ENCODE measurements around the gene PKP1.

PKP1 gene

DNA sequence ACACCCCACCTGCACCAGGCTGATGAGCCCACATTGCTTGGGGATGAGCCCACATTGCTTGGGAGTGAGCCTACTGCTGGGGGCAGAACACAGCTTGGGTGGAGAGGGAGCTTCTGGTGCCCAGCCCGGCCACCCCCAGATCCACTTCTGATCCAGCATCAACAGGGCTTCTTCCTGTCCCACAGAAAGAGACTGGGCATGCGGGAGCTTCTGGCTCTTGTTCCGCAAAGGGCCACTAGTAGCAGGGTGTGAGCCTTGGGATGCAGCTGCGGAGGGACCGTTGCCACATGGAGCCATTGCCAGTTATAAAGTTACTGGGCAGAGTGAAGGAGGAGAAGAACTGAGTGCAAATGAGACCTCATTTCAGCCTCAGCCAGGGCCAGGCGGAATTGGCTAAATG, 36.3 kb downstream of the PKP1 start:
- no peak for DNase-seq (ENCODE audit: low read depth, low spot score)
- H3K4me3 ChIP-seq (ENCODE audit: low read length): no peak overlapping the region

DNA sequence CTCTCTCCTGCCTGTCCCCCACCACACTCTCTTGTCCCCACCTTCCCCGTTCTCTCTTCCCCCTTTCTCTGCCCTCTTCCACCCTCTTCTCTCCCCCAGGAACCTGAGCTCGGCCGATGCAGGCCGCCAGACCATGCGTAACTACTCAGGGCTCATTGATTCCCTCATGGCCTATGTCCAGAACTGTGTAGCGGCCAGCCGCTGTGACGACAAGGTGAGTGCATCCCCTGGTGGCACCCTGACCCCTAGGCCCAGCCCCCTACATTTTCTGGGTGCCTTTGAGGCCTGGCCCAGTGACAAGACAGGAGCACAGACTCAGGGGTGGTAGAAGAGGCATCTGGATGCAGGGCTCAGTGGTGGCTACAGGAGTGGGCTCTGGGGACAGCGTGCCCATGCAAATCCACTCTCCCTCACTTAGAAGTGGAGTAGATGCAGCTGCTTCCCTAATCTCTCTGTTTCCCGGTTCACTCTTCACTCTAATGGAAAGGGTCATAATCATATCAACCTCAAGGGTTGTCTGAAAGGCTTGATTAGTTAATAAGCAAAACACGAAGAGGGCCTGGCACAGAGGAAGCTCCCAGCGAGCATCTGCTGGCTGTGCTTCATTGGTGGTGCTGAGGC, 37.0 kb downstream of the PKP1 start:
- no peak for DNase-seq (ENCODE audit: low read depth, low spot score)
- H3K4me3 ChIP-seq (ENCODE audit: low read length): no peak overlapping the region

DNA sequence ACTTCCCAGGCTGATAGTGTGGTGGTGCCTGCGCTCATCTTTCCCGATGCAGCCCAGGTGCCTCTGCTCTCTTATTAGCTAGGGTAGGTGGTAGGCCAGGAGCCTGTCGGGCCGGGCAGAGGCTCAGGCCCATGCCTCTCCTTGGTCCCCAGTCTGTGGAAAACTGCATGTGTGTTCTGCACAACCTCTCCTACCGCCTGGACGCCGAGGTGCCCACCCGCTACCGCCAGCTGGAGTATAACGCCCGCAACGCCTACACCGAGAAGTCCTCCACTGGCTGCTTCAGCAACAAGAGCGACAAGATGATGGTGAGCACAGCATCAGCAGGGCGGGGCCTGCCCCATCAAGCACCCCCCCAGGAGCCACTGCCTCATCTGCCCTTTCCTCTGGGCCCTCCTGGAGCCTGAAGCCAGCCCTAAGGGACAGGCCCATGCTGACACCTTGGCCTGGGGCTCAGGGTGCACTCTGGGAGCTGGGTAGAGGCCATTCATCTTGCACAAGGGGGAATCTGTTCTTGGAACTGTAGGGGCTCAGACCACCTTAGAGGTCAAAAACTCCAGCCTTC, 38.6 kb downstream of the PKP1 start:
- DNase-seq (ENCODE audit: low read depth, low spot score): no peak
- no peak overlapping the region for H3K4me3 ChIP-seq (ENCODE audit: low read length)

DNA sequence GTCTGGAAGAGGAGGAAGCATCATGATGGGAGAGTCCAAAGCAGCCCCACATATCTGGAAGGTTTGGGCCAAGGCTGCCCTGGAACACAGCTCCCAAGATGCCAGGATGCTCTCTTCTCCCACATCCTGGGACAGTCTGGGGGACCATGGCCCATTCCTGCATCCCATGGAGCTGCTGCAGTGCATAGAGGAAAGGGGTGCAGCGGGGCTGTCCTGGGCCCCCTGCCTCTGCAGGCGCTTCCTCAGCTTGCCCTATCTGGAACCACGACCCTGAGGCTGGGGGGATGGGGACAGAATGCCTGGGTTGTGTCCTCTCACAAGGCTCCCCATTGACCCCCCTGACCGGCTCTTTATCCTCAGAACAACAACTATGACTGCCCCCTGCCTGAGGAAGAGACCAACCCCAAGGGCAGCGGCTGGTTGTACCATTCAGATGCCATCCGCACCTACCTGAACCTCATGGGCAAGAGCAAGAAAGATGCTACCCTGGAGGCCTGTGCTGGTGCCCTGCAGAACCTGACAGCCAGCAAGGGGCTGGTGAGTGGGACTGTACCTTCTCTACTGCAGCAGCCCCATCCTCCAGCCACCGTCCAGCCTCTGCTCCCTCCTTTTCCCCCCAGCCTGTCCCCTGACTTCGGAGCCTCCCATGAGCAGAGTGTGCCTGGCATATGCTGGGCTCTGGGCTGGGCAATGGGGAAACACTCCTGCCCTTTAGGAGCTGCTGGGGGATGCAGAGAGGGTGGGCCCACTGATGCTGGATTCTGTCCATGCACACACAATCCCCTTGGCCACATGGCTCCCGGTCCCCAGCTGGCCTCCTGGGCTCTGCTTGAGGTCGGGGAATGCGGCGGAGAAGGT, 39.6 kb downstream of the PKP1 start:
- DNase-seq (ENCODE audit: low read depth, low spot score): no peak

DNA sequence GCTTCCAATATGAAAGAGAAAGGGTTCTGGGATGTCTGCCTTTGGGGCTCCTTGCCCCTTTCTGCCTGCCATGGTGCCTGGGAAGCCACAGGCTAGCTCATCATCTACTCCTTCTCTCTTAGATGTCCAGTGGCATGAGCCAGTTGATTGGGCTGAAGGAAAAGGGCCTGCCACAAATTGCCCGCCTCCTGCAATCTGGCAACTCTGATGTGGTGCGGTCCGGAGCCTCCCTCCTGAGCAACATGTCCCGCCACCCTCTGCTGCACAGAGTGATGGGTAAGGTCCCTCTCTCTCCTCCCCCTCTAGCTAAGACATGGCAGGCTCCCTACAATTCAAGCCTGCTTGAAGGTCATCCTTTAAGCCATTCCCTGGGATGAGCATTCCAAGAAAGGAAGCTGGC, 41.0 kb downstream of the PKP1 start:
- no peak overlapping the region for H3K4me3 ChIP-seq (ENCODE audit: low read length)
- DNase-seq (ENCODE audit: low read depth, low spot score): no peak

More for the DNA sequence above, 39.6 kb downstream of the PKP1 start:
- H3K4me3 ChIP-seq (ENCODE audit: low read length): no peak overlapping the region

DNA sequence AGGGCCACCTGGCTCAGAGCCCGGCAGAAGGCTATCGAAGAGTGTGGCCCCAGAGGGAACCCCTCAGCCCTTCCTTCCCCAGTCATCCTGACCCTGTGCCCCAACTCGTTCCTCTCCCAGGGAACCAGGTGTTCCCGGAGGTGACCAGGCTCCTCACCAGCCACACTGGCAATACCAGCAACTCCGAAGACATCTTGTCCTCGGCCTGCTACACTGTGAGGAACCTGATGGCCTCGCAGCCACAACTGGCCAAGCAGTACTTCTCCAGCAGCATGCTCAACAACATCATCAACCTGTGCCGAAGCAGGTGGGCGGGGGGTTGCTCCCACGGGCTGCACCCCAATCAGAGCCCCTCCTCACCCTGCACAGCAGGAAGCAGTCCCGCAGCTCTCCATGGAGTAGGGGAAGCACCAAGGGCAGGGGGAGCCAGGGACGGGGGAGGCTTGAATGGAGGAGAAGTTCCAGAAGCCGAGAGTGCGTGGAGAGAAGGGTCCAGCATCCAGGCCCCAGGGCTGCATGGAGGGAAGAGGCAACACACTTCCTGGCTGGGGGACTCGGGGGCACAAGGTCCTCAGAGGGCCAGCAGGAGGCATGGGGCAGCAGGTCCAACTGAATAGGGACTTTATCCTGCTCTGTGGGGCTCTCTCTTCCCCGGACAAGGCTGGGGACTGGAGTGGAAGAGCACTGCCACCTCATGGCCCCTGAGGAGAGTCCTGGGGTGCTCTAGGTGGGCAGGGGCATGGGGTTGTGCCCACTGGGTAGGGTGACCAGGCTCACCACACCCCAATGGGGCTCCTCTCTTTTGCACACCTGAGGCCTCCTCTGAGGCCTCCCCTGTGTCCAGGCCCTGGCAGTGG, 41.7 kb downstream of the PKP1 start:
- DNase-seq (ENCODE audit: low read depth, low spot score): no peak

DNA sequence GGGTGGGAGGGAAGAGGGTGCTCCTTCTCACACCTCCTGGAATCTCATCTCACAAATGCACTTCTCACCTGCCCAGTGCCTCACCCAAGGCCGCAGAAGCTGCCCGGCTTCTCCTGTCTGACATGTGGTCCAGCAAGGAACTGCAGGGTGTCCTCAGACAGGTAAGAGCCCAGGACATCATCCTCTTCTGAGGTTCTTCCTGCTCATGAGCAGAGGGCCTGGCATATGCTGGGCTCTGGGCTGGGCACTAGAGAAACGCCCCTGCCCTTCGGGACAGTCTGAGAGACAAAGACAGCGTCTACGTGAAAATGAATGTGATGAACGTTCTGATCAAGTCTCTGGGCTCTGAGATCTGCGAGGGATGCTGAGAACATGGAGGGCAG, 42.4 kb downstream of the PKP1 start:
- H3K4me3 ChIP-seq (ENCODE audit: low read length): no peak overlapping the region
- DNase-seq (ENCODE audit: low read depth, low spot score): no peak

More for the DNA sequence above, 41.7 kb downstream of the PKP1 start:
- no peak overlapping the region for H3K4me3 ChIP-seq (ENCODE audit: low read length)

DNA sequence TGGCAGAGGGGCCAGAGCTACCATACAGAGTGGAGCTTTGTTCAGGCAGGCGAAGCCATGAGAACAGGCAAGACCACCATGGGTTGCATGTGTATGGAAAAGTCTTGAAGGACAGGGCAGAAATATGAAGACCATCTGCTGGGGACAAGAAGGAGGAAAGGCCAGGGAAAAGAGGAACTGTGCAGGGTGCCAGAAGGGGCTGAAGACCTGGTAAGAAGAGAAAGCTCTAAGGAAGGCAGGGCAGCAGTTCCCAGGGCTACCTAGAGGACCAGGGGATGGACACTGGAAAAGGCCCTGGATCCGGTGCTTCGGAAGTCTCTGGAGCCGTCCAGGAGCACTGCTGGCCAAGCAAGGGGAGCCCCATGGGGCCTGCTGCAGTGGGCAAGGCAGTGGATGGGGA, 43.4 kb downstream of the PKP1 start:
- no peak for DNase-seq (ENCODE audit: low read depth, low spot score)

DNA sequence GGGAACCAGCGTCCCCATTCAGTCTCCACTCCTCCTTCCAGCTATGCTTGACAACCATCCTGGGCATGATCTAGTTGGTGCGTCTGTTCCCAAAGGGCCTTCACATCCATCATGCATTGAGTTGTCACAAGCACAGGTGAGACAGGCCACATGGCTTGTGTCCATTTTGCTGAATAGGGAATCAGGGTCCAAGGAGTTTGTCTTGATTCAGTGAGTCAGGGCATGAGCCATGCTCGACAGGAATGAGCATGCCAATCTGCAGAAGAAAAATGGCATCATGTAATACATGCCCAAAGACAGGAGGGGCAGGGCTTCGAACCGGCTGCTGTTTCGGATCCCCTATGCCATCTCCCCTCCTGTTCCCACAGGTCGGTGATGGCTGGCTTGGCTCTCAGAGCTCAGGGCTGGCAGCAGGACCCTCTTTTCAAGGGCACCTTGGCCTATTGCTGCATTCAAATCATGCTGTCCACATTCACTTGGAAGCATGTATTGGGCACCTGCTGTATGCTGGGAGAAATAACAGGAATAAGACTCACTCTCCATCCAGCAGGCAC, 44.5 kb downstream of the PKP1 start:
- H3K4me3 ChIP-seq (ENCODE audit: low read length): no peak overlapping the region
- no peak for DNase-seq (ENCODE audit: low read depth, low spot score)

More for the DNA sequence above, 43.4 kb downstream of the PKP1 start:
- H3K4me3 ChIP-seq (ENCODE audit: low read length): no peak overlapping the region

DNA sequence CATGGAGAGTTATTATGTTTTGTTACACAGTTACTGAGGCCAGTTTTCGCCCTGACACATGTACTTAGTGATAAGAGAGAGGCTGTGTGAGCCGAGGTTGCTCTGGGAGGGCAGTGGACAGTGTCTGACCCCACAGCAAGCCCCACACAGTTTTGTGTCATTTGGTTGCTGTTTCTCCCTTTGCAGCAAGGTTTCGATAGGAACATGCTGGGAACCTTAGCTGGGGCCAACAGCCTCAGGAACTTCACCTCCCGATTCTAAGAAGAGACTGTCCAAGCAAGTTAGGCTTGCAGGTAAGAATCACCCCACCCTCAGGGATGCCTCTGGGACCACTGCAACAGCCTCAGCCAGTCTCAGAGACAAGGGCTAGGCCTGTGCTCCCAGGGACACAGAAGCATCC, 45.3 kb downstream of the PKP1 start:
- DNase-seq (ENCODE audit: low read depth, low spot score): no peak
- no peak overlapping the region for H3K4me3 ChIP-seq (ENCODE audit: low read length)

DNA sequence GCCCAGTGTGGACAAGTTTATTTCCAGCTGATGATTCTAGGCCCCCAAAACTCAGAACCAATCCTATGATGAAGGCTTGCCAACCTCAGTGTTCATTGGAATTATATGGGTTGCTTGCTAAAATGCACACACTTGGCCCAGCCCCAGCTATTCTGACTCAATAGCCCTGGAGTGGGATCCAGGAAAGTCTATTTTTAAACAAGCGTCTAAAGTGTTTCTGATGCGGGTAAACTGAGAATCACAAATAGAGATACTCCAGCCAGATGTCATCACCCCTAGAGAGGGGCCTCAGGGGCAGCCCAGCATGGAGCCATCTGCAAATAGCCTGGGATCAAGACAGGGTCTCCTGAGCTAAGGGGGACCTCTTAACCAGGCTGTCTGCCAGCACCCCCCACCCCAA, 46.0 kb downstream of the PKP1 start:
- no peak overlapping the region for H3K4me3 ChIP-seq (ENCODE audit: low read length)
- no peak for DNase-seq (ENCODE audit: low read depth, low spot score)

DNA sequence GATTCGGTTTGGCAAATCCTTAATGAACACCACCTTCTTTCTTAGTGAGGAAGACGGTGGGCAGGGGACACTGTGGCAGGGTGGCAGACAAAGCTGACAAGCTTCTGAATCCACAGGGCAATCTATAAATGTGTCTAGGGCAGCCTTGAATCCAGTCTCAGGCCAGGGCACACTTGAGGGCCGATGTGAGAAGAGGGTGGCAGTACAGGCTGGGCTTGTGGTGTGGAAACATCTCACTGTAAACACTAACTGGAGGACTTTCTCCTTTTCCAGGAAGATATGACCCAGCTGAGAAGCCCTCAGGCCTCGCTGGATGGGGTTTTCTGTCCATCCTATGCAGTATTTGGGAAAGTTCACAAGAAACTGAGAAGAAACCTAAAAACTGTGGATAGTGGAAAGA, 46.5 kb downstream of the PKP1 start:
- DNase-seq (ENCODE audit: low read depth, low spot score): no peak

DNA sequence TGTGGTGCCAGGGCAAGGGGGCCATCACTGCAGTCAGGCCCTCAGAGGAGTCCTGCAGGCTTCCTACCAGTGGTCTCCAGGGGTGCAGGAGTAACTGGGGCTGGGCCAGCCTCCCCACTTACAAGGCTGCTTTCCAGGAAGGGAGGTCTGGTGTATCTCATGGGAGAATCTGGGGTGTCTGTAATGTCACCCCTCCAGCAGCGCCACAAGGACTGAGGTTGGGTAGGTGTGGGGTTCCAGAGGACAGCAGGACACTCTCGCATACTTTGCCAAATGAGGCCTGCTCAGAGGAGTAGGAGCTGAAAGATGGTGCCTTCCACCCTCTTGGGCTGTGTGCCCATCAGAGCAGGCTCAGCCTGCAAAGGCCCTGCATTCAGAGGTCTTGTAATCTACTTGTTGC, 47.2 kb downstream of the PKP1 start:
- DNase-seq (ENCODE audit: low read depth, low spot score): no peak
- H3K4me3 ChIP-seq (ENCODE audit: low read length): no peak overlapping the region

More for the DNA sequence above, 46.5 kb downstream of the PKP1 start:
- H3K4me3 ChIP-seq (ENCODE audit: low read length): no peak overlapping the region

DNA sequence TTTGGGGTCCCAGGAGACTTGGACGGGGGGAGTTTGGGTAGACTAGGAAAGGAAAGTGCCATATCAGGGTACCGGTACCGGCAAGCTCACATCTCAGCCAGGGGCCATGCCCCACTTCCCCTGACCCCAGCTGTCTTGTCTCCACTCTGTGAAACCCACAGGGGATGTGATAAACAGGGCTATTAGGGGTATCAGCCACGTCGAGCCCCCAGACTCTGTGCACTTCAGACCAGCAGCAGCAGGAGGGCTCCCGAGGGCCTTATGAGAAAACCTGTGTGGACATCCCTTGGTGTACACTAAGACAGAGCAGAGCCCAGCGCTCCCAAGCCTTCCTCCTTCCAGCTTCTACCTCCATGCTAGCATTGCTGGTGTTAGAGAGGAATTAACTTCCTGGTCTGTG, 47.9 kb downstream of the PKP1 start:
- no peak for DNase-seq (ENCODE audit: low read depth, low spot score)
- no peak overlapping the region for H3K4me3 ChIP-seq (ENCODE audit: low read length)

DNA sequence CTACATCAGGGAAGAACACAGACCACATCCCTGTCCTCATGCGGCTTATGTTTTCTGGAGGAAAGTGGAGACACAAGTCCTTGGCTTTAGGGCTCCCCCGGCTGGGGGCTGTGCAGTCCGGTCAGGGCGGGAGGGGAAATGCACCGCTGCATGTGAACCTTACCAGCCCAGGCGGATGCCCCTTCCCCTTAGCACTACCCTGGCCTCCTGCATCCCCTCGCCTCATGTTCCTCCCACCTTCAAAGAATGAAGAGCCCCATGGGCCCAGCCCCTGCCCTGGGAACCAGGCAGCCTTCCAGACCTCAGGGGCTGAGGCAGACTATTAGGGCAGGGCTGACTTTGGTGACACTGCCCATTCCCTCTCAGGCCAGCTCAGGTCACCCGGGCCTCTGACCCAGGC, 48.7 kb downstream of the PKP1 start:
- no peak overlapping the region for H3K4me3 ChIP-seq (ENCODE audit: low read length)
- DNase-seq (ENCODE audit: low read depth, low spot score): no peak

DNA sequence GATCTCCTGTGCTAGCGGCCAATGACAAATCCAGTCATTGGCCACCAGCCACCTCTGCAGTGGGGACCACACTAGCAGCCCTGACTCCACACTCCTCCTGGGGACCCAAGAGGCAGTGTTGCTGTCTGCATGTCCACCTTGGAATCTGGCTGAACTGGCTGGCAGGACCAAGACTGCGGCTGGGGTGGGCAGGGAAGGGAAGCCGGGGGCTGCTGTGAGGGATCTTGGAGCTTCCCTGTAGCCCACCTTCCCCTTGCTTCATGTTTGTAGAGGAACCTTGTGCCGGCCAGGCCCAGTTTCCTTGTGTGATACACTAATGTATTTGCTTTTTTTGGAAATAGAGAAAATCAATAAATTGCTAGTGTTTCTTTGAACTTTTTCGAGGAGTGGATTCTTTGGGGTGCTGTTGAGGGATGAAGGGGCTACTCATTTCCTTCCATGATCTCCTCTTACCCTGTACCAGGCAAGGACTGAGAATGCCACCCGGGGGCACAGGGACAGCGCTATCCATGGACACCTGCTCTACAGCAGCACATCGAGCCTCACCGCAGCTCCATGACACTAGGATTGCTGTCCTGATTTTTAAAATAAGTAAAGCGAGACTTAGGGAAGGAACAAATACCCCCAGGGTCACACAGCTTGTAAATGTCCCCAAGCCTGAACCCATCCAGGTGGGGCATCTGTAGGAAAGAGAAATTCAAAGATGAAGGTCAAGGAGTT, 49.5 kb downstream of the PKP1 start:
- no peak for DNase-seq (ENCODE audit: low read depth, low spot score)
- no peak overlapping the region for H3K4me3 ChIP-seq (ENCODE audit: low read length)

DNA sequence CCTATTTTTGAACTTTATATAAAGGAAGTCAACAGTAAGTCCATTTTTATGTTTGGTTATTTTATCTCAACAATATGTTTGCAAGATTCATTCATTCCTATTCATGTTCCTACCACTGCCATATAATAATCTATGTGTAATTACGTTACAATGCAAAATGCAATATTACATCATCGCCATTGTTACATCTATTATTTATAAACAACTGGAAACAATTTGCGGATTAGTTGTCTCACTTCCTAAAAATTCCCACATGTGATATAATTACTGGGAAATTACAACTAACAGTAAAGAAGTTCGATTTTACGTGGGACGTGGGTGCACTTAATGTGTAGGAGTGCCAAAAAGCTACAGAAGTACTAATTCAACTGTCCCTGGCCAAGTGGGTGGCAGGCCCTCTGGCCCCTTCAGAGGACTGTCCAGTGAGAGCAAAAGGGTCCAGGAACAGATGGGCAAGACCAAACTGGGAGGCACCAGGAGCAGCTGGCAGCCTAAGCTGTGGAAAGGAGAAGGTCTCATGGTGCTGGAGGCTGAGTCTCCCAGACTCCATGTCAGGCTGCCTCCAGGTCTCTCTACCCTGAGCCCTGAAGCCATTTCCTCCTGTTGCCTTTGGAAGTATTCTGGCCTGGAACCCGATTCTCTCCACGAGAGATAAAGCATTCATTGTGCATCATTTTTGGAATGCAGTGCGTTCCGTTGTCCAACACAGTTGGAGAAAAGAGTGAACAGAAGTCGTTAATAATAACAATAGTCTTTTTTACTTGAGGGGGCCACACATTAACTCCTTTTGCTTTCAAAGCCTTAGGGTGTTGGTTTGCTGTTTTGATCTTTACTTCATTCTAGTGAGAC, 51.2 kb downstream of the PKP1 start:
- H3K4me3 ChIP-seq (ENCODE audit: low read length): no peak overlapping the region
- no peak for DNase-seq (ENCODE audit: low read depth, low spot score)

Measured in Jurkat, Clone E6-1 (cell line).